Glutamatergic neuron (in vitro differentiated cells): ENCODE results near the gene USP49. TPM values are rescaled to one million over a fixed set of nuclear protein-coding genes. Genes with fewer than 3 reads are reported as not detected.

Experiments used
- DNase-seq: peaks from one replicate; pipeline ENCODE4 v3.0.0; 2022
- H3K27ac Mint-ChIP-seq: one replicate; pipeline ENCODE4 v1.8.0; 2020; ENCODE audit warnings: mild to moderate bottlenecking, mixed read lengths, inconsistent platforms; ENCODE audit not compliant: unreplicated experiment
- H3K27me3 Mint-ChIP-seq: one replicate; pipeline ENCODE4 v1.8.0; 2020; ENCODE audit warnings: mild to moderate bottlenecking, moderate library complexity, mixed read lengths, inconsistent platforms; ENCODE audit not compliant: unreplicated experiment
- H3K36me3 Mint-ChIP-seq: one replicate; pipeline ENCODE4 v1.8.0; 2020; ENCODE audit warnings: mild to moderate bottlenecking, mixed read lengths, inconsistent platforms; ENCODE audit not compliant: unreplicated experiment
- H3K4me1 Mint-ChIP-seq: one replicate; pipeline ENCODE4 v1.8.0; 2020; ENCODE audit warnings: mild to moderate bottlenecking, low read depth, mixed read lengths, inconsistent platforms; ENCODE audit not compliant: unreplicated experiment
- H3K4me3 Mint-ChIP-seq: one replicate; pipeline ENCODE4 v1.8.0; 2020; ENCODE audit warnings: mild to moderate bottlenecking, mixed read lengths, inconsistent platforms; ENCODE audit not compliant: unreplicated experiment
- H3K9me3 Mint-ChIP-seq: one replicate; pipeline ENCODE4 v1.8.0; 2020; ENCODE audit warnings: mild to moderate bottlenecking, moderate library complexity, mixed read lengths, inconsistent platforms; ENCODE audit not compliant: unreplicated experiment
- CTCF ChIP-seq: fragments of 200-600 bp; sonication (generic); IDR thresholded peaks from one replicate; pipeline ENCODE4 v1.5.0; 2021; ENCODE audit not compliant: partially characterized antibody, unreplicated experiment
- total RNA-seq: library from RNA; stranded (reverse); fragmentation: NEBNext Ultra II Directional; extraction: Animal tissue kit (Norgen Biotek cat#: 25700); gene quantifications from one replicate; pipeline ENCODE4 v1.2.1, GENCODE V29; 2021; ENCODE audit not compliant: unreplicated experiment

The USP49 gene
- total RNA-seq, 1 donor from 2014 or later = 14.7 TPM

- DNase-seq = no peak
- Mint-ChIP-seq H3K4me3 (peak overlapping the region; percentile 96), H3K27ac (peak overlapping the region; percentile 59), H3K9me3 (no peaks in the 10 kb centered on the region), H3K4me1 (peaks cover 7% of the 10 kb centered on the region), H3K36me3 (no peaks in the 10 kb centered on the region), H3K27me3 (peaks cover 9% of the 10 kb centered on the region)
- TF ChIP-seq CTCF = no peak
Observed at GRCh38 chr6:41779336-41779735, 115.8 kb downstream of the USP49 start.

GRCh38 chr6:41778895-41779294 is 116.3 kb downstream of the USP49 start:
- Mint-ChIP-seq H3K9me3 (no peaks in the 10 kb centered on the region), H3K36me3 (no peaks in the 10 kb centered on the region), H3K27me3 (peaks cover 7% of the 10 kb centered on the region), H3K4me3 (peak overlapping the region; percentile 96), H3K27ac (peak overlapping the region; percentile 59), H3K4me1 (peaks cover 7% of the 10 kb centered on the region)
- no peak for TF ChIP-seq CTCF
- no peak for DNase-seq

- Mint-ChIP-seq H3K4me3 (no peak overlapping the region), H3K4me1 (peaks cover 7% of the 10 kb centered on the region), H3K36me3 (no peaks in the 10 kb centered on the region), H3K27me3 (peaks cover 7% of the 10 kb centered on the region), H3K27ac (no peak overlapping the region), H3K9me3 (no peaks in the 10 kb centered on the region)
- no peak for DNase-seq
- TF ChIP-seq CTCF = no peak
Observed at GRCh38 chr6:41777551-41778285, 117.5 kb downstream of the USP49 start.

- TF ChIP-seq CTCF = no peak
- DNase-seq = no peak
- Mint-ChIP-seq H3K27me3 (peaks cover 5% of the 10 kb centered on the region), H3K9me3 (no peaks in the 10 kb centered on the region), H3K4me1 (peaks cover 5% of the 10 kb centered on the region), H3K36me3 (no peaks in the 10 kb centered on the region), H3K4me3 (no peak overlapping the region), H3K27ac (no peak overlapping the region)
Observed at GRCh38 chr6:41775293-41775882, 119.8 kb downstream of the USP49 start.

GRCh38 chr6:41774841-41775240 is 120.3 kb downstream of the USP49 start:
- no peak for TF ChIP-seq CTCF
- H3K27me3 Mint-ChIP-seq = peaks cover 5% of the 10 kb centered on the region
- peaks cover 5% of the 10 kb centered on the region for H3K36me3 Mint-ChIP-seq
- DNase-seq = no peak
- H3K27ac Mint-ChIP-seq = no peak overlapping the region
- H3K4me1 Mint-ChIP-seq = peaks cover 6% of the 10 kb centered on the region
- H3K4me3 Mint-ChIP-seq = no peak overlapping the region
- no peaks in the 10 kb centered on the region for H3K9me3 Mint-ChIP-seq
